GM21515 (cell line): ENCODE results near the gene FLYWCH1.
"Not testable (repeated sequence)": the region's sequence is repeated elsewhere in the genome, so short reads cannot be mapped to it uniquely, and the experiment has no call there.

Experiments used
- ATAC-seq: cut with Tn5 transposase; IDR thresholded peaks from one replicate; pipeline ENCODE4 v1.9.1; 2021; ENCODE audit not compliant: unreplicated experiment

The FLYWCH1 gene

GRCh38 chr16:2925951-2926649, 14.4 kb downstream of the FLYWCH1 start:
- no peak for ATAC-seq

- ATAC-seq: no peak
Observed at GRCh38 chr16:2926650-2926999, 14.9 kb downstream of the FLYWCH1 start.

- no peak for ATAC-seq
Observed at GRCh38 chr16:2927010-2927646, 15.4 kb downstream of the FLYWCH1 start.

- ATAC-seq: not testable (repeated sequence)
Observed at GRCh38 chr16:2928151-2928550, 16.4 kb downstream of the FLYWCH1 start.

GRCh38 chr16:2928796-2929195, 17.1 kb downstream of the FLYWCH1 start:
- ATAC-seq: no peak

GRCh38 chr16:2929693-2930092, 18.0 kb downstream of the FLYWCH1 start:
- no peak for ATAC-seq

GRCh38 chr16:2930236-2930635, 18.5 kb downstream of the FLYWCH1 start:
- ATAC-seq: no peak

- not testable (repeated sequence) for ATAC-seq
Observed at GRCh38 chr16:2931231-2931914, 19.6 kb downstream of the FLYWCH1 start.

GRCh38 chr16:2933136-2933535, 21.4 kb downstream of the FLYWCH1 start:
- no peak for ATAC-seq

- ATAC-seq: no peak
Observed at GRCh38 chr16:2933701-2934100, 22.0 kb downstream of the FLYWCH1 start.

- no peak for ATAC-seq
Observed at GRCh38 chr16:2934450-2934849, 22.7 kb downstream of the FLYWCH1 start.

- no peak for ATAC-seq
Observed at GRCh38 chr16:2936436-2937011, 24.8 kb downstream of the FLYWCH1 start.

GRCh38 chr16:2937170-2937569, 25.4 kb downstream of the FLYWCH1 start:
- no peak for ATAC-seq

GRCh38 chr16:2938206-2938605, 26.5 kb downstream of the FLYWCH1 start:
- no peak for ATAC-seq

GRCh38 chr16:2939968-2940367, 28.2 kb downstream of the FLYWCH1 start:
- no peak for ATAC-seq

GRCh38 chr16:2942045-2942444, 30.3 kb downstream of the FLYWCH1 start:
- ATAC-seq: no peak

- not testable (repeated sequence) for ATAC-seq
Observed at GRCh38 chr16:2943716-2944115, 32.0 kb downstream of the FLYWCH1 start.

- ATAC-seq: no peak
Observed at GRCh38 chr16:2946649-2947048, 34.9 kb downstream of the FLYWCH1 start.

- no peak for ATAC-seq
Observed at GRCh38 chr16:2948807-2949704, 37.3 kb downstream of the FLYWCH1 start.

- ATAC-seq: no peak
Observed at GRCh38 chr16:2949705-2950352, 38.1 kb downstream of the FLYWCH1 start.
